Measurements from ENCODE around the gene GPATCH1.

DNA sequence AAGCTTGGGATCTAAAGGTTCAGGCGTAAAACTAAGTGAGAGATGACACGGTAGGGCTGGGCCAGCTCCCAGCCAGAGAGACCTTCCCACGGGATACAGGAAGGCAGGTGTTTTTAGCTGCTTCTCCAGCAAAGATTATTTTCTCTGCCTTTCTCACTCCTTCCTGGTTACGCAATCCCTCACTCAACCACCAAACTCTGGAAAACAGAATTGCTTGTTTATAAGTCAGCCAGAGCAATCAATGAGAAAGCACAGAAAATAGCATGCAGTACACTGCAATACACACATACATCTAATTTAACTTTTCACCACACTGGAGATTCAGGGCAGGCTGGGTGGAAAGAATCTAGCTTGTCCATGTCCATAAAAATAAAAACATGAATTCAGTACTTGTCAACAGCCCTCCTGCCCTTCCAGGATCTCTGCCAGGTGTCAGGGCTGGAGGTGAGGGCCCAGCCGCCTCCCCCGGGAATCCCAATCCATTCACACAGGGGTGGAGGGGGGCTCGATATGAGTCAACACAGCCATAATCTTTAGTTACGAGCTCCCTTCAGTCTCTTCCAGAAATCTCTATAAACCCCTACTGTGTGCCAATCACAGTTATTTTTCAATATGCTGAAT lies 28.5 kb upstream of the GPATCH1 start:
- TF ChIP-seq CTCF (IDR thresholded peaks at IDR 0.05) (no peak), POLR2A (IDR thresholded peaks at IDR 0.05; ENCODE audit: low read depth) (no peak), EP300 (IDR thresholded peaks at IDR 0.05) (no peak)
